ENCODE results near the gene GNPDA1.

- no peak for TF ChIP-seq REST (IDR thresholded peaks at IDR 0.05; ENCODE audit: low read depth, low read length)
- no peak for TF ChIP-seq SMAD1 (IDR thresholded peaks at IDR 0.05; ENCODE audit: low read depth, partially characterized antibody)
- no peak for TF ChIP-seq USF2 (IDR thresholded peaks at IDR 0.05; ENCODE audit: borderline replicate concordance, low read depth, low read length)
- no peak for TF ChIP-seq KDM1A (IDR thresholded peaks at IDR 0.05; ENCODE audit: borderline replicate concordance)
- TF ChIP-seq YY1 (IDR thresholded peaks at IDR 0.05; ENCODE audit: low read depth, low read length): no peak
- no peak for TF ChIP-seq DPF2 (IDR thresholded peaks at IDR 0.05)
- no peak for TF ChIP-seq EZH2 (IDR thresholded peaks at IDR 0.05; ENCODE audit: borderline replicate concordance, control insufficient read depth, low read depth, low read length)
- no peak for TF ChIP-seq CTCF (IDR thresholded peaks at IDR 0.05 in 2 of 3, conservative IDR thresholded peaks at IDR 0.05 in 1 of 3; ENCODE audit: control insufficient read depth in 2 of 3, extremely low read depth in 1 of 3, insufficient read depth in 1 of 3, low read depth in 3 of 3, low read length in 3 of 3)
- TF ChIP-seq HDGF (IDR thresholded peaks at IDR 0.05): no peak
- TF ChIP-seq CHD2 (IDR thresholded peaks at IDR 0.05; ENCODE audit: borderline replicate concordance, low read depth, low read length): no peak
- TF ChIP-seq FOXK2 (IDR thresholded peaks at IDR 0.05): no peak
- TF ChIP-seq RAD51 (IDR thresholded peaks at IDR 0.05): no peak
- TF ChIP-seq ETV6 (conservative IDR thresholded peaks at IDR 0.05 in 1 of 2, IDR thresholded peaks at IDR 0.05 in 1 of 2; ENCODE audit: borderline replicate concordance in 1 of 2, low read depth in 1 of 2): no peak
- TF ChIP-seq RAD21 (IDR thresholded peaks at IDR 0.05; ENCODE audit: insufficient read depth, low read depth, low read length): no peak
These were observed 4.0 kb downstream of the GNPDA1 start for GRCh38 chr5:142008813-142009212.

Measured in GM12878 (cell line).